ENCODE results near the gene STEAP1B.
A peak's percentile ranks its signal among the peaks of the same experiment; 100 is the strongest.
"Not testable (repeated sequence)": the region's sequence is repeated elsewhere in the genome, so short reads cannot be mapped to it uniquely, and the experiment has no call there.

Gene STEAP1B

GRCh38 chr7:22452142-22452959, 47.6 kb downstream of the STEAP1B start:
- DNase-seq = peak in 1 of 2 donors; percentile 5

GRCh38 chr7:22450013-22450412, 50.0 kb downstream of the STEAP1B start:
- not testable (repeated sequence) for DNase-seq

GRCh38 chr7:22447762-22448161, 52.2 kb downstream of the STEAP1B start:
- DNase-seq = no peak

- no peak for DNase-seq
Measured at GRCh38 chr7:22447008-22447407, 53.0 kb downstream of the STEAP1B start.

- DNase-seq = no peak
Measured at GRCh38 chr7:22445853-22446252, 54.1 kb downstream of the STEAP1B start.

GRCh38 chr7:22445140-22445743, 54.7 kb downstream of the STEAP1B start:
- DNase-seq = no peak

- no peak for DNase-seq
Measured at GRCh38 chr7:22444181-22444971, 55.6 kb downstream of the STEAP1B start.

GRCh38 chr7:22443370-22444180, 56.4 kb downstream of the STEAP1B start:
- DNase-seq = no peak

- DNase-seq = no peak
Measured at GRCh38 chr7:22442882-22443369, 57.1 kb downstream of the STEAP1B start.

- DNase-seq = no peak
Measured at GRCh38 chr7:22442187-22442881, 57.7 kb downstream of the STEAP1B start.

GRCh38 chr7:22441157-22441556, 58.8 kb downstream of the STEAP1B start:
- no peak for DNase-seq

- no peak for DNase-seq
Measured at GRCh38 chr7:22438994-22439393, 61.0 kb downstream of the STEAP1B start.

GRCh38 chr7:22436552-22436951, 63.4 kb downstream of the STEAP1B start:
- not testable (repeated sequence) for DNase-seq

GRCh38 chr7:22435720-22436119, 64.3 kb downstream of the STEAP1B start:
- DNase-seq = no peak

- no peak for DNase-seq
Measured at GRCh38 chr7:22435105-22435504, 64.9 kb downstream of the STEAP1B start.

- DNase-seq = no peak
Measured at GRCh38 chr7:22433710-22434460, 66.1 kb downstream of the STEAP1B start.

GRCh38 chr7:22433165-22433700, 66.8 kb downstream of the STEAP1B start:
- not testable (repeated sequence) for DNase-seq

- no peak for DNase-seq
Measured at GRCh38 chr7:22432203-22432718, 67.7 kb downstream of the STEAP1B start.

GRCh38 chr7:22430457-22430856, 69.5 kb downstream of the STEAP1B start:
- no peak for DNase-seq

GRCh38 chr7:22429386-22429785, 70.6 kb downstream of the STEAP1B start:
- DNase-seq = no peak

GRCh38 chr7:22427855-22428254, 72.1 kb downstream of the STEAP1B start:
- no peak for DNase-seq

Data from activated CD4-positive, alpha-beta T cell treated with anti-CD3 and anti-CD28 coated beads for 4 hours (primary cell).